T-cell (primary cell): ENCODE results near the gene ABCA9. TPM values are rescaled to one million over a fixed set of nuclear protein-coding genes. Genes with fewer than 3 reads are reported as not detected.

Source experiments
- ATAC-seq, 4 experiments: fragments of 200-7000 bp in 3 of 4; fragments of 150-1000 bp in 1 of 4; cut with Tn5 transposase; replicated peaks in 1 of 4; 1 replicate in 3 of 4; 2 replicates in 1 of 4; pipeline ENCODE4 v1.10.0; 2021; ENCODE audit warnings: moderate library complexity in 3 of 4, mild to moderate bottlenecking in 2 of 4, moderate number of reproducible peaks in 1 of 4
- CTCF ChIA-PET, 2 donors: fragments of 300-600 bp; sonication (Branson Sonifier 250); formaldehyde crosslinking; loops; one replicate each; lab custom pipeline; 2022; ENCODE audit warnings: antibody characterized with exemption in 2 of 2; lab: Charles Lee
- POLR2A ChIA-PET, 2 donors: fragments of 300-600 bp; sonication (Branson Sonifier 250); formaldehyde crosslinking; loops; one replicate each; lab custom pipeline; 2022; ENCODE audit warnings: antibody characterized with exemption in 2 of 2; lab: Charles Lee
- DNase-seq, 35 experiments: peaks; one replicate each; pipeline versions ENCODE4 v3.0.0 to v3.0.0-alpha.2; 2013 to 2023
- H3K27ac ChIP-seq: one replicate; pipeline ENCODE4 v1.5.1; 2013; ENCODE audit warnings: low read length
- H3K27me3 ChIP-seq, 2 experiments: replicated peaks in 1 of 2; 1 replicate in 1 of 2; 2 replicates in 1 of 2; pipeline versions ENCODE4 v1.6.1 to v1.7.0; 2013; ENCODE audit warnings: low read length in 1 of 2, mixed read lengths in 1 of 2; ENCODE audit not compliant: control insufficient read depth in 2 of 2, insufficient read depth in 2 of 2; ENCODE audit errors: extremely low read depth in 1 of 2
- H3K36me3 ChIP-seq, 2 donors: 1 replicate in 1 of 2; 2 replicates in 1 of 2; pipeline versions ENCODE4 v1.6.1 to v1.7.0; 2013; ENCODE audit warnings: low read length in 1 of 2; ENCODE audit not compliant: control insufficient read depth in 2 of 2, insufficient read depth in 1 of 2; ENCODE audit errors: extremely low read depth in 1 of 2
- H3K4me1 ChIP-seq, 2 experiments: 1 replicate in 1 of 2; 2 replicates in 1 of 2; pipeline versions ENCODE4 v1.6.1 to v1.7.0; 2013; ENCODE audit warnings: low read length in 2 of 2, mixed read lengths in 1 of 2; ENCODE audit not compliant: insufficient read depth in 2 of 2, control insufficient read depth in 1 of 2; ENCODE audit errors: extremely low read depth in 1 of 2
- H3K4me3 ChIP-seq, 2 donors: 1 replicate in 1 of 2; 2 replicates in 1 of 2; pipeline versions ENCODE4 v1.5.1 to v1.7.0; 2013; ENCODE audit warnings: mild to moderate bottlenecking in 2 of 2, low read length in 1 of 2, moderate library complexity in 1 of 2; ENCODE audit not compliant: control insufficient read depth in 1 of 2; ENCODE audit errors: extremely low read depth in 1 of 2
- H3K9me3 ChIP-seq: 2 replicates; pipeline ENCODE4 v1.7.0; 2013
- H3K27ac Mint-ChIP-seq, 2 donors: one replicate each; pipeline ENCODE4 v1.8.0; 2020 to 2021; ENCODE audit warnings: mild to moderate bottlenecking in 2 of 2, mixed read lengths in 2 of 2
- H3K27me3 Mint-ChIP-seq, 2 donors: one replicate each; pipeline ENCODE4 v1.8.0; 2021 to 2022; ENCODE audit warnings: mixed read lengths in 2 of 2
- H3K36me3 Mint-ChIP-seq: one replicate; pipeline ENCODE4 v1.8.0; 2021; ENCODE audit warnings: mixed read lengths
- H3K4me1 Mint-ChIP-seq, 3 donors: one replicate each; pipeline ENCODE4 v1.8.0; 2020 to 2022; ENCODE audit warnings: mixed read lengths in 3 of 3, mild to moderate bottlenecking in 1 of 3
- H3K4me3 Mint-ChIP-seq, 3 donors: one replicate each; pipeline ENCODE4 v1.8.0; 2020 to 2022; ENCODE audit warnings: mild to moderate bottlenecking in 3 of 3, mixed read lengths in 3 of 3, moderate library complexity in 3 of 3
- H3K9me3 Mint-ChIP-seq, 3 donors: one replicate each; pipeline ENCODE4 v1.8.0; 2020 to 2022; ENCODE audit warnings: mixed read lengths in 3 of 3
- WGBS: methylation state at CpG from one replicate; pipeline ENCODE4 v1.1.5; 2013; ENCODE audit warnings: missing lambda C conversion rate; ENCODE audit not compliant: insufficient coverage; 5-methylcytosine and 5-hydroxymethylcytosine counted together
- total RNA-seq, 35 experiments: library from RNA in 6 of 35; stranded (reverse) in 6 of 35; fragments of 120-200 nt in 1 of 35; gene quantifications; one replicate each; pipeline versions ENCODE4 v1.2.1 to v1.2.4 and lab custom pipeline; 2013 to 2026

The ABCA9 gene
- total RNA-seq (under 1 TPM in 3 of 5 donors, not detected in 2; 0.05 to 0.06 (median 0.06) TPM), total RNA-seq (lab: John Stamatoyannopoulos, UW) (0 to 0.61 (median 0.14) reads per million in 29 experiments)
- 0.04 TPM for total RNA-seq (2013)

GRCh38 chr17:69060822-69061221 is at the start of gene ABCA9:
Gene ABCA9, minus strand, starts transcription at chr17:69060927. Its CDS starts 9,801 bp downstream, at chr17:69051126.
- H3K27me3 Mint-ChIP-seq: peaks cover 0 to 9% of the 10 kb centered on the region in 2 donors
- no peaks in the 10 kb centered on the region for H3K36me3 ChIP-seq
- H3K4me3 Mint-ChIP-seq: no peak within 1 kb of the TSS
- H3K9me3 ChIP-seq: no peaks in the 10 kb centered on the region
- H3K27me3 ChIP-seq: no peaks in the 10 kb centered on the region
- no peak within 1 kb of the TSS for H3K4me3 ChIP-seq
- POLR2A ChIA-PET: no interaction called here
- peak within 1 kb of the TSS in 1 of 2 donors; percentile 28 for H3K27ac Mint-ChIP-seq
- WGBS: no CpG with 5 or more reads among the region's 2 CpGs
- H3K4me1 Mint-ChIP-seq: peaks cover 5 to 11% (median 10%) of the 10 kb centered on the region in 3 donors
- peaks cover 7 to 19% (median 11%) of the 10 kb centered on the region in 3 donors for H3K9me3 Mint-ChIP-seq
- peaks cover 0 to 10% of the 10 kb centered on the region in 2 experiments for H3K4me1 ChIP-seq
- CTCF ChIA-PET: no interaction called here
- H3K27ac ChIP-seq: no peak within 1 kb of the TSS
- no peak for DNase-seq
- ATAC-seq: no peak
- no peaks in the 10 kb centered on the region for H3K36me3 Mint-ChIP-seq

- no peaks in the 10 kb centered on the region for H3K36me3 ChIP-seq
- H3K9me3 Mint-ChIP-seq: no peaks in the 10 kb centered on the region
- no peaks in the 10 kb centered on the region for H3K9me3 ChIP-seq
- no peaks in the 10 kb centered on the region for H3K27me3 Mint-ChIP-seq
- no peaks in the 10 kb centered on the region for H3K4me1 ChIP-seq
- H3K27me3 ChIP-seq: no peaks in the 10 kb centered on the region
- CTCF ChIA-PET: no interaction called here
- POLR2A ChIA-PET: no interaction called here
- H3K27ac Mint-ChIP-seq: no peak overlapping the region
- no peaks in the 10 kb centered on the region for H3K4me1 Mint-ChIP-seq
- no peak overlapping the region for H3K27ac ChIP-seq
- H3K36me3 Mint-ChIP-seq: no peaks in the 10 kb centered on the region
- DNase-seq (no peak), ATAC-seq (no peak)
- 91% methylated on average over 5 of the region's 10 CpGs for WGBS
- no peak overlapping the region for H3K4me3 Mint-ChIP-seq
- no peak overlapping the region for H3K4me3 ChIP-seq
Measured at GRCh38 chr17:69105907-69106730, 45.4 kb upstream of the ABCA9 start.

- WGBS: no CpG with 5 or more reads among the region's 9 CpGs
- Mint-ChIP-seq H3K4me1 (no peaks in the 10 kb centered on the region), H3K27ac (no peak overlapping the region), H3K27me3 (no peaks in the 10 kb centered on the region), H3K36me3 (no peaks in the 10 kb centered on the region), H3K4me3 (no peak overlapping the region), H3K9me3 (no peaks in the 10 kb centered on the region)
- H3K4me3 ChIP-seq: no peak overlapping the region
- ChIA-PET CTCF (interaction anchor here in 1 of 2 donors (0.7 kb wide), 1 partner anchor 411 kb away, joined by 3 read pairs; no protein-coding TSS in a partner anchor), POLR2A (no interaction called here)
- no peak overlapping the region for H3K27ac ChIP-seq
- H3K27me3 ChIP-seq: no peaks in the 10 kb centered on the region
- no peaks in the 10 kb centered on the region for H3K4me1 ChIP-seq
- DNase-seq (no peak), ATAC-seq (no peak)
- H3K36me3 ChIP-seq: no peaks in the 10 kb centered on the region
- no peaks in the 10 kb centered on the region for H3K9me3 ChIP-seq
Measured at GRCh38 chr17:69103557-69104233, 43.0 kb upstream of the ABCA9 start.

GRCh38 chr17:69098625-69099024 is 37.9 kb upstream of the ABCA9 start:
- H3K27ac ChIP-seq: no peak overlapping the region
- ATAC-seq (no peak), DNase-seq (no peak)
- no CpG with 5 or more reads among the region's 4 CpGs for WGBS
- H3K36me3 Mint-ChIP-seq: no peaks in the 10 kb centered on the region
- ChIA-PET CTCF (no interaction called here), POLR2A (no interaction called here)
- H3K9me3 Mint-ChIP-seq: no peaks in the 10 kb centered on the region
- no peaks in the 10 kb centered on the region for H3K4me1 ChIP-seq
- peaks cover 0 to 1% (median 0%) of the 10 kb centered on the region in 3 donors for H3K4me1 Mint-ChIP-seq
- H3K9me3 ChIP-seq: no peaks in the 10 kb centered on the region
- H3K27me3 Mint-ChIP-seq: peaks cover 0 to under 1% of the 10 kb centered on the region in 2 donors
- no peaks in the 10 kb centered on the region for H3K36me3 ChIP-seq
- no peaks in the 10 kb centered on the region for H3K27me3 ChIP-seq
- H3K4me3 ChIP-seq: no peak overlapping the region
- H3K4me3 Mint-ChIP-seq: no peak overlapping the region
- H3K27ac Mint-ChIP-seq: no peak overlapping the region

- Mint-ChIP-seq H3K9me3 (no peaks in the 10 kb centered on the region), H3K27me3 (peaks cover 3 to 8% of the 10 kb centered on the region in 2 donors), H3K4me1 (peaks cover 4 to 8% (median 5%) of the 10 kb centered on the region in 3 donors), H3K36me3 (no peaks in the 10 kb centered on the region), H3K27ac (no peak overlapping the region), H3K4me3 (no peak overlapping the region)
- H3K9me3 ChIP-seq: no peaks in the 10 kb centered on the region
- ChIA-PET POLR2A (no interaction called here), CTCF (no interaction called here)
- H3K36me3 ChIP-seq: no peaks in the 10 kb centered on the region
- no peak for ATAC-seq
- no peak overlapping the region for H3K4me3 ChIP-seq
- no peak overlapping the region for H3K27ac ChIP-seq
- DNase-seq: no peak
- WGBS: no CpG with 5 or more reads among the region's 1 CpG
- no peaks in the 10 kb centered on the region for H3K27me3 ChIP-seq
- no peaks in the 10 kb centered on the region for H3K4me1 ChIP-seq
Measured at GRCh38 chr17:69096541-69096940, 35.8 kb upstream of the ABCA9 start.

GRCh38 chr17:69093995-69094394 is 33.3 kb upstream of the ABCA9 start:
- no peak for ATAC-seq
- no peak for DNase-seq
- Mint-ChIP-seq H3K36me3 (no peaks in the 10 kb centered on the region), H3K4me1 (peaks cover 4 to 8% (median 5%) of the 10 kb centered on the region in 3 donors), H3K9me3 (no peaks in the 10 kb centered on the region), H3K27me3 (peaks cover 5 to 8% of the 10 kb centered on the region in 2 donors), H3K4me3 (no peak overlapping the region), H3K27ac (no peak overlapping the region)
- Histone ChIP-seq H3K4me3 (no peak overlapping the region), H3K4me1 (no peaks in the 10 kb centered on the region), H3K36me3 (no peaks in the 10 kb centered on the region), H3K9me3 (no peaks in the 10 kb centered on the region), H3K27ac (no peak overlapping the region), H3K27me3 (no peaks in the 10 kb centered on the region)
- CTCF ChIA-PET: no interaction called here
- no CpG with 5 or more reads among the region's 2 CpGs for WGBS
- POLR2A ChIA-PET: no interaction called here
